Neural cell (in vitro differentiated cells): ENCODE data around the gene APP.

Experiments
- EZH2 ChIP-seq: fragments of 200-600, 300-800 bp; shearing (Covaris generic), sonication (generic); IDR thresholded peaks from 2 replicates; pipeline ENCODE4 v1.6.1; 2014; ENCODE audit warnings: antibody characterized with exemption, low read length, borderline replicate concordance, mild to moderate bottlenecking; ENCODE audit not compliant: insufficient read depth, poor library complexity, severe bottlenecking
- TF ChIP-seq, protein P1 (sequence below): fragments of 450-650 bp; IDR thresholded peaks from 2 replicates; pipeline ENCODE4 v1.5.1; 2014; ENCODE audit warnings: antibody characterized with exemption, mild to moderate bottlenecking, moderate library complexity; ENCODE audit not compliant: poor library complexity, severe bottlenecking
- TF ChIP-seq, protein P2 (sequence below): IDR thresholded peaks from 2 replicates; pipeline ENCODE4 v1.6.1; 2012; ENCODE audit warnings: borderline replicate concordance

DNA sequence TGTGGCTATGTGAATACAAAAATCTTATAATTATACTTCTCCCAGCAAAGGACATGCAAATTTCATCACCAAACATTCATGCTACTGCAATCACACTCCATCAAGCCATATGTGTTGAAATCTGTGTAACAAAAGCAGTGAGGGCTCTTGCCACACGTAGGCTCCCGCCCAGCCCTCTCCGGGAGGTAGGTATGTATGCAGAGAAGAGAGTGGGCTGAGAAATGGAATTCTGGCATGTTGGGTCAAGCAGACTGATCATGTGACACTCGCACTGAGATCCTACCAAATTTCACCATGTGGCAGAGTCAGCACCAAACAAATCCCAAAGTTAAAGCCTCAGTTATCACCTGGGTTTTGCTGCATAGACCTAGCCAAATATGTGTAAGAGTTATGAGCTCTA, 49.7 kb downstream of the APP start:
- no peak for TF ChIP-seq EZH2
- TF ChIP-seq, protein P1, sequence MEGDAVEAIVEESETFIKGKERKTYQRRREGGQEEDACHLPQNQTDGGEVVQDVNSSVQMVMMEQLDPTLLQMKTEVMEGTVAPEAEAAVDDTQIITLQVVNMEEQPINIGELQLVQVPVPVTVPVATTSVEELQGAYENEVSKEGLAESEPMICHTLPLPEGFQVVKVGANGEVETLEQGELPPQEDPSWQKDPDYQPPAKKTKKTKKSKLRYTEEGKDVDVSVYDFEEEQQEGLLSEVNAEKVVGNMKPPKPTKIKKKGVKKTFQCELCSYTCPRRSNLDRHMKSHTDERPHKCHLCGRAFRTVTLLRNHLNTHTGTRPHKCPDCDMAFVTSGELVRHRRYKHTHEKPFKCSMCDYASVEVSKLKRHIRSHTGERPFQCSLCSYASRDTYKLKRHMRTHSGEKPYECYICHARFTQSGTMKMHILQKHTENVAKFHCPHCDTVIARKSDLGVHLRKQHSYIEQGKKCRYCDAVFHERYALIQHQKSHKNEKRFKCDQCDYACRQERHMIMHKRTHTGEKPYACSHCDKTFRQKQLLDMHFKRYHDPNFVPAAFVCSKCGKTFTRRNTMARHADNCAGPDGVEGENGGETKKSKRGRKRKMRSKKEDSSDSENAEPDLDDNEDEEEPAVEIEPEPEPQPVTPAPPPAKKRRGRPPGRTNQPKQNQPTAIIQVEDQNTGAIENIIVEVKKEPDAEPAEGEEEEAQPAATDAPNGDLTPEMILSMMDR = no peak
- TF ChIP-seq, protein P2, sequence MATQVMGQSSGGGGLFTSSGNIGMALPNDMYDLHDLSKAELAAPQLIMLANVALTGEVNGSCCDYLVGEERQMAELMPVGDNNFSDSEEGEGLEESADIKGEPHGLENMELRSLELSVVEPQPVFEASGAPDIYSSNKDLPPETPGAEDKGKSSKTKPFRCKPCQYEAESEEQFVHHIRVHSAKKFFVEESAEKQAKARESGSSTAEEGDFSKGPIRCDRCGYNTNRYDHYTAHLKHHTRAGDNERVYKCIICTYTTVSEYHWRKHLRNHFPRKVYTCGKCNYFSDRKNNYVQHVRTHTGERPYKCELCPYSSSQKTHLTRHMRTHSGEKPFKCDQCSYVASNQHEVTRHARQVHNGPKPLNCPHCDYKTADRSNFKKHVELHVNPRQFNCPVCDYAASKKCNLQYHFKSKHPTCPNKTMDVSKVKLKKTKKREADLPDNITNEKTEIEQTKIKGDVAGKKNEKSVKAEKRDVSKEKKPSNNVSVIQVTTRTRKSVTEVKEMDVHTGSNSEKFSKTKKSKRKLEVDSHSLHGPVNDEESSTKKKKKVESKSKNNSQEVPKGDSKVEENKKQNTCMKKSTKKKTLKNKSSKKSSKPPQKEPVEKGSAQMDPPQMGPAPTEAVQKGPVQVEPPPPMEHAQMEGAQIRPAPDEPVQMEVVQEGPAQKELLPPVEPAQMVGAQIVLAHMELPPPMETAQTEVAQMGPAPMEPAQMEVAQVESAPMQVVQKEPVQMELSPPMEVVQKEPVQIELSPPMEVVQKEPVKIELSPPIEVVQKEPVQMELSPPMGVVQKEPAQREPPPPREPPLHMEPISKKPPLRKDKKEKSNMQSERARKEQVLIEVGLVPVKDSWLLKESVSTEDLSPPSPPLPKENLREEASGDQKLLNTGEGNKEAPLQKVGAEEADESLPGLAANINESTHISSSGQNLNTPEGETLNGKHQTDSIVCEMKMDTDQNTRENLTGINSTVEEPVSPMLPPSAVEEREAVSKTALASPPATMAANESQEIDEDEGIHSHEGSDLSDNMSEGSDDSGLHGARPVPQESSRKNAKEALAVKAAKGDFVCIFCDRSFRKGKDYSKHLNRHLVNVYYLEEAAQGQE = no peak
